ENCODE measurements around the gene RMND1.
"Not testable (repeated sequence)": the region's sequence is repeated elsewhere in the genome, so short reads cannot be mapped to it uniquely, and the experiment has no call there.

The RMND1 gene

DNA sequence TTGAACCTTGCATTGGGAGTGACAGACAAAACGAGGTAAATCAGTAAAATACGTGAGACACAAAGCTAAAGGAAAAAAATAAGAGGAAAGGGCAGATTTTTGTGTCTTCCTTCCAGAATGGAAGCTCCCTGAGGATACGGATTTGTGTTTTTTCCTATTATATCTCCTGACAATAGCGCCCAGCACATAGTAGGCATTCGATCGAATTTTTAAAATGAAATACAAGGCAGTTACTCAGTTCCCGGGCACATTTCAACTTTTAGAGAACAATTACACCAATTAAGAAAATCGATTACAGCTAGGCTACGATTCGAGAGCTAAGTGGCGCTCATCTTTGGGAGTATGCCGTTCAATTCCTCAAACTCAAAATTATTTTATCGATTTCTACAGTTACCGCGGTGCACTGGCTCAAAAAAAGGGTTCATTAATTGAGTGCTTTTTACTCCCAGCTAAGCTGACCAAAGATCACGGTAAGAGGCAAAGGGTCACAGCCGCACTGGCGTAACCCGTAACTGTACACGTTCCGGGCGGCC lies 443 bp downstream of the RMND1 start:
- no peak for DNase-seq

DNA sequence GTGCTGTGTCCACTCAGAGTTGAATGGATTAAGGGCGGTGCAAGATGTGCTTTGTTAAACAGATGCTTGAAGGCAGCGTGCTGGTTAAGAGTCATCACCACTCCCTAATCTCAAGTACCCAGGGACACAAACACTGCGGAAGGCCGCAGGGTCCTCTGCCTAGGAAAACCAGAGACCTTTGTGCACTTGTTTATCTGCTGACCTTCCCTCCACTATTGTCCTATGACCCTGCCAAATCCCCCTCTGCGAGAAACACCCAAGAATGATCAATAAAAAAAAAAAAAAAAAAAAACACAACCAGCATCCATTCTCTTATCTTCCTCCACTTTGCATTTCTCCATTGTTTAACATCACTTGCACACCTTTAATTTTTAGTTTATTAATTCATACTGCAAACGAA lies 998 bp downstream of the RMND1 start:
- not testable (repeated sequence) for DNase-seq

DNA sequence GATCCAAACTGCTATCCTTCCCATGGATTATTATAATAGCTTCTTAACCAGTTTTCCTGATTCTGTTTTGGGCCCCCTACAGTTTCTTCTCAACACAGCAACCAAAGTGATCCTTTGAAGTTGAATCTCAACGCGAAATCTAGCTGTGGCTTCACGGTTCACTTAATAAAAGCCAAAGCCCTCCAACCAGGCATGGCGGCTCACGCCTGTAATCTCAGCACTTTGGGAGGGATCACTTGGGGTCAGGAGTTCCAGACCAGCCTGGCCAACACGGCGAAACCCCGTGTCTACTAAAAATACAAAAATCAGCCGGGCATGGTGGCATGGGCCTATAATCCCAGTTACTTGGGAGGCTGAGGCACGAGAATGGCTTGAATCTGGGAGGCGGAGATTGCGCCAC lies 3.3 kb downstream of the RMND1 start:
- DNase-seq: no peak

DNA sequence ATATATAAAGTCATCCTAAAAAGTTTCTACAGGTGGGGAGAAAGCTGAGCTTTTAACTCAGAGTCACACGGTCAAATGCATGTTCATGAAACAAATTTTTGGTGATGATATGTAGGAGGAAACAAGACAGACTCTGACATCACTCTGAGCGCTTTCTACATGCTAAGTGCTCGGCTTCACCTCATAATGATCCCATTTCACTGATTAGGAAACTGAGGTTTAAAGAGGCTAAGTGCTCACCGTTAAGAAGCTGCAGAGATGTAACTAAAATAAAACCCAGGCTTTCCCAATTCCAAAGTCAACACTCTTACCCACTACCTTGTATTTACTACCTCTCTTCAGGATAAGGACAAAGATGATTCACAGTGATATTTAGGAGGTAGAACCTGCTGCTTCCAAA lies 4.7 kb downstream of the RMND1 start:
- no peak for DNase-seq

DNA sequence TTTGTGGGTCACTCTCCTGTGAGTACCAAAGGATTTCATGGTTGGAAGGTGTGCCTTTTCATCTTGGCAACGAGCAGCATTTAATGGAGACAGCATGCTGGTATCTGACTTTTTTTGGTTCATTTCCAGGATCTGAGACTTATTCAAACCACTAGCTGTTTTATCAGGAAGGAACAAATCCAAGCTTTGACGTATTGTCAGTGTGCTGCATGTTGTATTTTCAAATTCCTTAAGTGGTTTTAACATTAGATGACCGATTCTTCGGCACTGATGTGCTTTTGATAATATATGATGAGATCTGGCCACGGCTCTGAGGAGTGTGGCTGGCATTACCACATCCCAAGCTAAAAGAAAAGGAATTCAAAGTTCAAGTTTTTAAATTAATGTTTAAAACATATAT lies 6.4 kb downstream of the RMND1 start:
- DNase-seq: no peak

DNA sequence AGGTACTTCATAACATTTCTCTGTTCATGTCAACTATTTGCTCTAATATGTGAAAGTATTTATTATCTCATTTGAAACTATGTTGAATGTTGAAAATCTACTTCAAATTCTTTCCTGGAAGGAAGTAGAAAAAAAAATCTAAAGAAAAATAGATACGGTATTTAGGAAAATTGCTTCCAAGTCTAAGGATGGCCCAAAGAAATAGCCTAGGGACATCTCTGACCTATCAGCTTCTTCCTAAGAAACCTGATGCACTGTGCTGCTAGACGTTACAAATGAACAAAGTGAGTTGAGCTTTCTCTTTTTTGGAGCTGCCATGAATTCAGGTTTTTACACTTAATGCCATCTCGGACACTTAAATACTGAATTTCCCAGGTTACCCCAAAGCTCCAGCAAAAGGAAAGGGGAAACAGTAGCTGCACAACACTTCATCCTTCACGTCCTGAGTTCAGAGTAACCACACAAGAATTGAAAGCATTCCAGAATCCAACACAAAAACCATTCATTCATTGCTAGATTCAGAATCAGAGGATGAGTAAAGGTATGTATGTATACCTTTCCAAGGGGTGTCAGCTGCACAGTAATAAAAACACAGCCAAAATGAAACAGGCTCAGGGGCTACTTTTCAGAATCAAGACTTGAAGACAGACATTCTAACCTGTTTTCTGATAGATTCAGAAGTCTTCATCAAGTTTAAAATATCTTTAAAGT lies 7.9 kb downstream of the RMND1 start:
- no peak for DNase-seq

DNA sequence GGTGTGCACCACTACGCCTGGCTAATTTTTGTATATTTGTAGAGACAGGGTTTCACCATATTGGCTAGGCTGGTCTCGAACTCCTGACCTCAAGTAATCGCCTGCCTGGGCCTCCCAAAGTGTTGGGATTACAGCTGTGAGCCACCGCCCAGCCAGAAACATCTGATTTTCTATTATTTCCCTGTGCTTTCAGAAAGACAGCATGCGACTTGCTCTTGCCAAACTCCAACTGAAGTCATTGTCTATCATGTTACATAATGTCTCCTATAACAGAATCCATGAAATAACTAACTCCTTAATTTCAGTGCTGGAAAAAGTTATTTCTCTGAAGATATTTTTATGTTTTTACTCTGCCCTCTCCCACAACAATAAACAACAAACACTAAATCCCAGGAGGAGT lies 8.5 kb downstream of the RMND1 start:
- DNase-seq: no peak

DNA sequence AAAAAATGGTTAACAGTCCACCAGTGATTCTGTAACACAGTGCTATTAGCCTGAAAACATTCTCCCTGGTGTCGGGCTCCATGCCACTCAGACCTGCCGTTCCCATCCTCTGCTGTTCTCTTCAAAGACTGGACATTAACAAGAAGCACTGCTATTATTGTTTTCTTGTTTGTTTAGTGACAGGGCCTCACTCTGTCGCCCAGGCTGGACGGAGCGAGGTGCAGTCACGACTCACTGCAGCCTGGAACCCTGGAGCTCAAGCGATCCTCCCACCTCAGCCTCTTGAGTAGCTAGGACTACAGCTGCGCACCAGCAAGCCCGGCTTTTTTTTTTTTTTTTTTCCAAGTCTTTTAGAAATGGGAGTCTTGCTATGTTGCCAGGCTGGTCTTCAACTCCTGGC lies 9.6 kb downstream of the RMND1 start:
- DNase-seq: no peak

DNA sequence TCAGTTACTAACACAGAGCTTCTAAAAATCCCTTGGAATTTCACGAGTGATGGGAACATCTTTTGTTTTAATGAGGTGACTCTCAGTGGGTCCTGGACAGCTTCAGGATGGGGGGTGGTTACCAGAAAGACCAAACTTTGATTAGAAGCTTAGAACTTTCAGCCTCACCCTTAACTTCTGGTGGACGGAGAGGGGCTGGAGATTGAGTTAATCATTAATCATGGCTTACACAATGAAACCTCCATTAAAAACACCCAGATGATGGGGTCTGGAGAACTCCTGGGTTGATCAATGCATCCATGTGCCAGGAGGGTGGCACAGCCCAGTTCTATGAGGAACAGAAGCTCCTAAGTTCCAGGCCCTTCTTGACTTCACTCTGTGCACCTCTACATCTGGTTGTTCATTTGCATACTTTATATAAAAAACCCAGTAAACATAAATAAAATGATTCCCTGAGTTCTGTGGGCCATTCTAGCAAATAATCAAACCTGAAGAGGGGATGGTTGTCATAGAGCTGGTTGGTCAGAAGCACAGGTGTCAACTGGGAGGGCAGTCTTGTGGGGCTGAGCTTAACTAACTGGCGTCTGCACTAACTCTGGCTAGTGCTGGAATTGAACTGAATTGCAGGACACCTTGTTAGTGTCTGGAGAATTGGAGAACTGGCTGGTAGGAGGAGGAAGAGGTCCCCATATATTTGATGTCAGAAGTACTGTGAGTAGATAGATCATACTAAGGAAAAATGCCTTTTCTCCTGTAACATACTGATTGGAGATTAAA lies 10.3 kb downstream of the RMND1 start:
- DNase-seq: no peak

DNA sequence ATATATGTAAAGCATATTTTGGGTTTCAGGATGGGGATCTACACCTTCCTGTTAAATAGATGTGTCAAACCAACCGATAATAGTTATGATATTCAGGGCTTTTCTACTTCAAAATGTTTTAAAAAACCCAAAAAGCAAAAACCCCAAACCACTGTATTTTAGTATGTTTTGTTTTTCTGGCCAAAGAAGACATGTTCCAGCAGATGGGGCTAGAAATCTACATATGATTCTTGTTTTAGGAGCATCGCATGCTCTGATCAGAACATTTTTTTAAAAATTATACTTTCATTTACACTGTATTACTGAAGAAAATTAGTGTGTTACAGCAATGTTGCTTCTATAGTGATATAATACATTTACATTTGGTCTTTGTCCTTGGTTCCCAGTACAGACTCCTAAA lies 11.0 kb downstream of the RMND1 start:
- DNase-seq: no peak

DNA sequence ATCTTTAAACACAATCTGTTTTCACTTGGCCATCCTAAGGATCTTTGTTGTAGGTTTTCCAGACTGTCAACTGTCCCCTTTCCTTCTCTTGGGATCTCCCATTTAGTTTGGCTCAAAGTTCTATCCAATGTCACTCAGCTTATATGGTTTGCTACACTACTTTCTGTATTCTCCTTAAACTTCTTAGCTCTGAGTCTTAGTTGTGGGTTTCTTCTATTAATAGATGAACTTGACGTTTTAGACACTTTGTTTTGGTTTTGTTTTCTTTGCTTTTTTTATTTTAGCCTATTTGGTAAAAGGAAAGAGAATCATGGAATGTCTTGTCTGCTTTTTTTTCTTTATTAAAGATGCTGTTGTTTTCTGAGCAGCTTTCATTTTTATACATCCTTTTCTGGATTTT lies 11.4 kb downstream of the RMND1 start:
- no peak for DNase-seq

DNA sequence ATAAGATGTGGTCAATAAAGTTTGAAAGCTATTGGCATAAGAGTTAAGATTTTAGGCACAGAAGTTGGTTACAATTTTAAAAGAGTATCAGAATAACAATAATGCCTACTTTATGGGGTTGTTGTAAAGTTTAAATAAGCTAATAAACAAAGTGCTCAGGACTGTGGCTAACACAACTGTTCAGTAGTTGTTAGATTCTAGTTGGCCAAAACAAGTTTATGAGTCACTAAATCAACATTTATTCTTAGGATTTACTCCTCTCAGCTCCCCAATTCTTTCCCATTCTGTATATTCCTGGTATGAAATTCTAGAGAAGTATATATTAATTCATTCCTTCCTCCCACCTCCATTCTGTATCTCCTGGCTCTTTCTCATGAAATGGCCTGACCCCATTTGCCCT lies 14.5 kb downstream of the RMND1 start:
- DNase-seq: no peak

DNA sequence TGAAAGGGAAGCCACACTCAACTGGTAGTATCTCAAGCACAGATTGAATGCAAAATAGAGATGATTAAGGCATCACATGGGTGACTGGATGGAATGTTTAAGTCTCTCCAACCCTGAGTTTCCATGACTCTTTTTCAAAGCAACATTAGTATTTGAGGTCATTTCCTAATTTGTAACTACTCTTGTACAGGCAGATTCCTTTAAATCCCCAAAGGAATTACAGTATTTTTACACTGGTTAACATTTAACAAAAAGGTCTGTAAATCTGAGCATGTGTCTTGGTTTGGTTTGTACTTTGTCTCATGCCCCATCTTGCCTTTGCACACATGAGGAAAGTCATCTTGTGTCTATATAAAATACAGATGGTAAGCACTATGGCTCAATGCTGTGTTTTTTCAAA lies 15.1 kb downstream of the RMND1 start:
- DNase-seq: no peak

DNA sequence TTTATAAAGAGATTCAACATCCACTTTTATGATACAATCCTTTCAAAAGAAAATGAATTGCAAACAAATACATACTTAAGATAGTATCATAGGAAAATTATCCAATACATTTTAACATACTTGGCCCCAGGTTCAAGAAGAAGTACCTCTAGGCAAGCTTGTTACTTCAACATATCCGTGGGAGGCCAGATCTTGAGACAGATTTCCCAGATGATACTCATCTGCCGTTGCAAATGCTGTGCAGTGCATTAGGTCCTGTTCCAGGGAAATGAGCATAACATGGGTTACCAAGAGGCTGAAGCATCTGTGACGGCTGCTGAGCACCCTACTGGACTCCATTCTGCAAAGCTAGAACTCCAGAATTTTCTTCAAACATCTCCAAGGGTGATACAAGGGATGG lies 15.6 kb downstream of the RMND1 start:
- DNase-seq: no peak

DNA sequence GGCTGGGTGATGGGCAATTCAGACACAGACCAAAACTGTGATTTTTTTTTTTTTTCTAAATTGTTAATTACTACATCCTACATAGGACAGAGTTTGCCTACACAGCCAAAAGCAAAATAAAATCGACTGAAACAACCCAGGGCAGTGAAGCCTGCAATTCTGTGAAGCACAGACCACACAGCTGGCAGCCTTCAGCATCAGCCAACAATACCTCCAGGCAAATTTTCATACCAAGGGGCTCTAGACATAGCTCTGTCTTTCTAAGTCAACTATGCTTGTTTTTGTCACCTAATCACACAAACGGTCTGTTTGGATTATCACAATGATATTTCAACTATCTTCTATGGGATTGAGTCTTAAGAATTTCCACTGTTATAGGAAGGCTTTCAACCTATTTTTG lies 17.6 kb downstream of the RMND1 start:
- DNase-seq: no peak

DNA sequence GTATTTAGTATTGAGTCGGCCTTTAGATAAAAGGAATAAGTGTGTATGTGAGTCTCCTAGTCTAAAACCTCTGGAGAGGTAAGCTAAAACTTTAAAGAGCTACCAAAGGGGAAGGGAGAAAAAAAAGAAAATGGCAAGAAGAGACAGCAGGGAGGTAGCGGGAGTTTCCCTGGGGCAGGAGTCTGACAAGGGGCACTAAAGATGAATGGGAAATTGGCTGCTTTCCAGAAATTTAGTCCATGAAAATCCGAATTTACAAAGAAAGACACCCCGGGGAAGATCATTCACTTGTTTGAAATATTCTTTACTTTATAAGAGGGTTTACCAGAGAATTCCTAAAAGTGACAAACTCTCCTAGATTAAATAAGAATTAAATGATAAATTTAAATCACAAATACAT lies 19.3 kb downstream of the RMND1 start:
- no peak for DNase-seq

DNA sequence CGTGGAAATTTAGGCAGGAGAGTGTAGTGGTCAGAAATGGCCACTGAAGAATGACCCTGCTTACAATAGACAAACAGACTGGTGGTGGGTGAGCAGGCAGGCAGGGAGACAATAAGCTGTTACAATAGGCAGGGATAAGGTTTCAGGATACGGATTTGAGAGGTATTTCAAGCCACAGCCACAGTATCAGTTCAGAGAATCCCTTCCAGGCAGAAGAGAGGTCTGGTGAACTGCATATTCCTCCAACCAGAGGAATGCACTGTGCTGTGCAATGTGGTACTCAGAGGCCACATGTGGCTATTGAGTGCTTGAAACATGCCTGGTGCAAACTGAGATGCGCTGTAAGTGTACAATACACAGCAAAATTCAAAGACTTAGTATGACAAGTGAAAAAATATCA lies 20.6 kb downstream of the RMND1 start:
- DNase-seq: no peak

DNA sequence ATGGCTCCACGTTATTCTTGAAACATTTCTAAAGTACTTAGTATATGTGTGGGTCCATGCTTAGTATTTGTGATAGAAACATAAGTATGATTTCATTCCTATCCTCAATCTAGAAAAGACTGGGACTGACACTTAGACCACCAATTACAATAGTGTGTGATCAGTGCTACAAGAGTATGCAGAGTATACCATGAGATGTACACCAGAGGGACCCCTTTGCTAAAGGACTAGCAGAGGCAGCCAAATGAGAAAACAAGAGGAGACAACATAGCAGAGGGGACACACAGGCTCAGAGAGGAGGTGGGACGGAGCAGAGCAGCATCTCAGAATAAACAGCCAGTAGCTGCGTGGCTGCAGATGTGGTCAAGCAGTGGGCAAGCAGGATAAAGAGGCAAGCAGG lies 21.0 kb downstream of the RMND1 start:
- DNase-seq: no peak

DNA sequence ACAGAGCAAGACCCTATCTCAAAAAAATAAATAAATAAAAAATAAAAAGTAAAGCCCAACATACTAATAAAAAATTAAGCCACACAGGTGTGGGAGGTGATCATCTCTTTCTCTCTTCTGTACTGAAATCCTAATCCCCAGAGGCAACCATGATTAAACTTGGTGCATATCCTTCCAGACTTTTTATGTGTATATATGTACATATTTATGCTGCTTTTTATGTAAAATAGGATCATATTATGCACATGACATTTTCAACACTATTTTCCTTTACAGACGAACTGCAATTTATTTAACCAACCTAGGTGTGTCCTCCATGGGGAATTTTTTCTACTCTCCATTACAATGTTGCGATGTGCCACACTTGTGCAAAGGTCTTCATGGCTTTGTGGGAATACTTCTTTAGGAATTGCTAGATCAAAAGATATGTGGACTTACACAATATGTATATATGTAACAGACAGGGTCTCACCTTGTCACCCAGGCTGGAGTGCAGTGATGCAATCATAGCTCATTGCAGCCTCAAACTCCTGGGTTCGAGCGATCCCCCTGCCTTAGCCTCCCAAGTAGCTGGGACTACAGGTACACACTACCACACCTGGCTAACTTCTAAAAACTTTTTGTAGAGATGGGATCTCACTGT lies 23.7 kb downstream of the RMND1 start:
- no peak for DNase-seq

DNA sequence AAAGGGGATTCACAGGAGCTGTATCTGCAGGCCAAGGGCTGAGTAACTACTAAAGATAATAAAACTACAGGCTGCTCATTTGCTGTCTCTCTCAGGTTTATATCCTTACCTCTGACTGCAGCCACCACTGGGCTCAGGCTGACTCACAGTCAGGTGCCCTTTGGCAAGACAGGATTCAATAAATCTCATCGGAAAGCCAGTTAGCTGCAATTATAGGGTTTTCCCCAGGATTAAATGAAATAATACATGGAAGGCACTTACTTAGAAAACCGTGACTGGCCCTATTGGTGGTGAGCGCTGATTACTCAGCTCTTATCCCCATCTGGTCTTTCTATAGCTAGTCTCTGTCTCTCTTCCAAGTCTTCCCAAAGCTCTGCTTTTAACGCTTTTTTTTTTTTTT lies 26.4 kb downstream of the RMND1 start:
- no peak for DNase-seq

DNA sequence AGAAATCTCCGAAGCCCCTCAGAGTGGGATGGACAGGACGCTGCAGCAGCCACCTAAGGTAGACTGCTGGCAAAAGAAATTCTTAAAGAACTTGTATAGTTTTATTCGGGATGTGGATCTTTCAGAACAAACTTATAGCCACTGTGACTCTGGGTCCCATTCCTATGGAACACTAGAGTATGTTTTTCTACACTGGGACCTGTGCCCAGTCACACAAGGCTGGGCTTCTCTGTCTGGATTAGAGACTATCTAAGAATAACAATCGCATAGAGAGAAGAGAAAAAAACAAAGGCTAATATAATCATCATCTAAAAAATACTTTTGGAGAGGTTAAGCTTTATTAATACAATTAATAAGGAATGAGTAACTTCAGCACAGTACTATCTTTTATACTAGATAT lies 28.9 kb downstream of the RMND1 start:
- DNase-seq: no peak

DNA sequence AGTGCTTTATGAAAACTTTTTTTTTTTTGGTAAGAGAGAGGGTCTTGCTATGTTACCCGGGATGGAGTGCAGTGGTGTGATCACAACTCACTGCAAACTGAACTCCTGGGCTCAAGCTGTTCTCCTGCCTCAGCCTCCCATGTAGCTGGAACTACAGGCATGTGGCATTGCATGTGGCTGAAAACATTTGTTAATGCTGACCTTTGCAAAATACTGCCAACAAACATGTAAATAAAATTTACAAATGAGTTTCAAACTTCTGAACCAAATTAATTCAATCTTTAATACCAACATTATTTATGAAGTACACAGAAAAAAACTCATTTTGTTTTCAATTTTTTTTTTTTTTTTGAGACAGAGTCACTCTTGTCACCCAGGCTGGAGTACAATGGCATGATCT lies 34.4 kb downstream of the RMND1 start:
- DNase-seq: no peak

DNA sequence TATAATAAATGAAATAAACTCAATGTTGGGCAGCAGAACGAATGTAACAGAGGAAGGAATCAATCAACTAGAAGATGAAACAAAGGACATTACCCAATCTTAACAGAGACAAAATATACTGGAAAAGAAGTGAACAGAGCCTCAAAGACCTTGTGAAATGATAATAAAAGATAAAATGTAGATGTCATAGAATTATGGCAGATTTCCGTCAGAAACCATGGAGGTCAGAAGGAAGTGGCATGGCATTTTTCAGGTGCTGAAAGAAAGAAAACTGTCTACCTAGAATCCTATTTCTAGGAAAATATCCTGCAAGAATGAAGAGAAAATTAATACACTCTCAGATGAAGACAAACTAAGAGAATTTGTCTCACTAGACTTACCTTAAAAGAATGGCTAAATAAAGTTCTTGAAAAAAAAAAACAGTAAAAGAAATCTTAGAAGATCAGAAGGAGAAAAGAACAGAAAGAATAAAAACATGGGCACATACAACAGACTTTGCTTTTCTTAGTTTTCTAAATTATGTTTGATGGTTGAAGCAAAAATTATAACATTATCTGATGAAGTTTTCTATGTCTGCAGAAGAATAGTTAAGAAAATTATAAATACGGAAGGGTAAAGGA lies 37.2 kb downstream of the RMND1 start:
- no peak for DNase-seq

Measured in cerebellar nuclear complex (tissue), 1 donor.